HEK293 (cell line): Measurements from ENCODE around the gene TRPM2.

Source experiments
- CTCF ChIA-PET: fragments of 350-600 bp; formaldehyde crosslinking; extraction: SDS; loops from one replicate; lab custom pipeline; 2021; ENCODE audit warnings: antibody characterized with exemption; lab: Yijun Ruan, JAX
- POLR2A ChIA-PET: fragments of 300-600 bp; formaldehyde crosslinking; extraction: SDS; loops from one replicate; lab custom pipeline; 2020; ENCODE audit warnings: antibody characterized with exemption, inconsistent platforms; lab: Yijun Ruan, JAX
- H3K27ac ChIP-seq: fragments of 200-500 bp; sonication (Bioruptor generic); 2 replicates; pipeline ENCODE4 v1.5.1; 2014; ENCODE audit warnings: low read depth, low read length, control low read depth, inconsistent platforms; ENCODE audit errors: extremely low read depth
- H3K36me3 ChIP-seq, 2 experiments: fragments of 200-500 bp in 1 of 2; sonication (Bioruptor generic) in 1 of 2; 1 replicate in 1 of 2; 2 replicates in 1 of 2; pipeline ENCODE4 v1.5.1; 2014 to 2017; ENCODE audit warnings: inconsistent platforms in 2 of 2, low read length in 2 of 2; ENCODE audit not compliant: control insufficient read depth in 2 of 2, insufficient read depth in 1 of 2
- H3K4me1 ChIP-seq: fragments of 200-500 bp; sonication (Bioruptor generic); 2 replicates; pipeline ENCODE4 v1.5.1; 2014; ENCODE audit warnings: mild to moderate bottlenecking, low read length, inconsistent platforms; ENCODE audit not compliant: control insufficient read depth, insufficient read depth
- H3K4me3 ChIP-seq: 2 replicates; pipeline ENCODE4 v1.5.1; 2011; ENCODE audit warnings: low read depth, mild to moderate bottlenecking, control low read depth, low read length, moderate library complexity
- H3K9me3 ChIP-seq: fragments of 200-500 bp; sonication (Bioruptor generic); 2 replicates; pipeline ENCODE4 v1.5.1; 2014; ENCODE audit warnings: low read depth, low read length, inconsistent platforms; ENCODE audit not compliant: control insufficient read depth, insufficient read depth
- EGR2 ChIP-seq: fragments of 450-650 bp; formaldehyde crosslinking; IDR thresholded peaks from 2 replicates; pipeline ENCODE4 v1.5.1; 2016; ENCODE audit warnings: low read depth, missing biosample characterization, missing genetic modification characterization
- GLIS2 ChIP-seq: fragments of 450-650 bp; formaldehyde crosslinking; IDR thresholded peaks from 2 replicates; pipeline ENCODE4 v1.5.1; 2016; ENCODE audit warnings: missing biosample characterization, missing genetic modification characterization
- IKZF3 ChIP-seq: fragments of 450-650 bp; IDR thresholded peaks from 2 replicates; pipeline ENCODE4 v1.5.0; 2018; ENCODE audit warnings: missing biosample characterization, mild to moderate bottlenecking, missing genetic modification characterization, moderate library complexity
- RBAK ChIP-seq: fragments of 450-650 bp; formaldehyde crosslinking; IDR thresholded peaks from 2 replicates; pipeline ENCODE4 v1.5.1; 2016; ENCODE audit warnings: missing biosample characterization, missing genetic modification characterization
- SALL2 ChIP-seq: fragments of 450-650 bp; formaldehyde crosslinking; IDR thresholded peaks from 2 replicates; pipeline ENCODE4 v1.5.0; 2017; ENCODE audit warnings: missing biosample characterization, mild to moderate bottlenecking, missing genetic modification characterization, borderline replicate concordance
- SETDB1 ChIP-seq: IDR thresholded peaks from one replicate; pipeline ENCODE4 v1.6.1; 2017; ENCODE audit warnings: mild to moderate bottlenecking, low read length, moderate library complexity, mixed read lengths; ENCODE audit not compliant: insufficient read length
- ZBTB20 ChIP-seq: fragments of 450-650 bp; formaldehyde crosslinking; IDR thresholded peaks from 2 replicates; pipeline ENCODE4 v1.5.1; 2016; ENCODE audit warnings: missing biosample characterization, missing genetic modification characterization
- ZNF121 ChIP-seq: fragments of 450-650 bp; formaldehyde crosslinking; IDR thresholded peaks from 2 replicates; pipeline ENCODE4 v1.5.1; 2016; ENCODE audit warnings: missing biosample characterization, missing genetic modification characterization
- ZNF202 ChIP-seq: fragments of 450-650 bp; formaldehyde crosslinking; IDR thresholded peaks from 2 replicates; pipeline ENCODE4 v1.5.1; 2016; ENCODE audit warnings: missing biosample characterization, missing genetic modification characterization, borderline replicate concordance
- ZNF335 ChIP-seq: fragments of 450-650 bp; formaldehyde crosslinking; conservative IDR thresholded peaks from 2 replicates; pipeline ENCODE4 v1.5.1; 2016; ENCODE audit warnings: missing biosample characterization, missing genetic modification characterization
- ZNF514 ChIP-seq: fragments of 450-650 bp; formaldehyde crosslinking; IDR thresholded peaks from 2 replicates; pipeline ENCODE4 v1.5.1; 2016; ENCODE audit warnings: missing biosample characterization, missing genetic modification characterization
- ZNF544 ChIP-seq: fragments of 450-650 bp; formaldehyde crosslinking; IDR thresholded peaks from 2 replicates; pipeline ENCODE4 v1.5.0; 2017; ENCODE audit warnings: missing biosample characterization, missing genetic modification characterization
- ZNF621 ChIP-seq: fragments of 450-650 bp; formaldehyde crosslinking; IDR thresholded peaks from 2 replicates; pipeline ENCODE4 v1.5.1; 2017; ENCODE audit warnings: missing biosample characterization, missing genetic modification characterization
- ZNF626 ChIP-seq: fragments of 450-650 bp; sonication (Bioruptor Pico); formaldehyde crosslinking; IDR thresholded peaks from 2 replicates; pipeline ENCODE4 v1.5.1; 2018; ENCODE audit warnings: missing biosample characterization, missing genetic modification characterization, inconsistent platforms
- ZNF658 ChIP-seq: fragments of 450-650 bp; formaldehyde crosslinking; IDR thresholded peaks from 2 replicates; pipeline ENCODE4; 2016; ENCODE audit warnings: missing biosample characterization, missing genetic modification characterization
- ZNF768 ChIP-seq: fragments of 450-650 bp; formaldehyde crosslinking; IDR thresholded peaks from 2 replicates; pipeline ENCODE4 v1.5.1; 2018; ENCODE audit warnings: missing biosample characterization, mild to moderate bottlenecking, missing genetic modification characterization
- TF ChIP-seq, protein P1 (sequence below): sonication (generic); formaldehyde crosslinking; IDR thresholded peaks from 2 replicates; pipeline ENCODE4 v1.8.1; 2022; ENCODE audit warnings: mild to moderate bottlenecking, moderate library complexity, missing genetic modification reagents
- TF ChIP-seq, protein P2 (sequence below): fragments of 450-650 bp; IDR thresholded peaks from 2 replicates; pipeline ENCODE4 v1.5.1; 2018; ENCODE audit warnings: missing biosample characterization, mild to moderate bottlenecking, missing genetic modification characterization
- TF ChIP-seq, protein P3 (sequence below): fragments of 450-650 bp; formaldehyde crosslinking; IDR thresholded peaks from 2 replicates; pipeline ENCODE4 v1.5.1; 2016; ENCODE audit warnings: missing biosample characterization, missing genetic modification characterization
- TF ChIP-seq, protein P4 (sequence below): fragments of 450-650 bp; formaldehyde crosslinking; IDR thresholded peaks from 2 replicates; pipeline ENCODE4 v1.5.1; 2016; ENCODE audit warnings: missing biosample characterization, missing genetic modification characterization
- TF ChIP-seq, protein P5 (sequence below): fragments of 450-650 bp; formaldehyde crosslinking; IDR thresholded peaks from 2 replicates; pipeline ENCODE4 v1.5.1; 2017; ENCODE audit warnings: missing biosample characterization, missing genetic modification characterization

The TRPM2 gene

DNA sequence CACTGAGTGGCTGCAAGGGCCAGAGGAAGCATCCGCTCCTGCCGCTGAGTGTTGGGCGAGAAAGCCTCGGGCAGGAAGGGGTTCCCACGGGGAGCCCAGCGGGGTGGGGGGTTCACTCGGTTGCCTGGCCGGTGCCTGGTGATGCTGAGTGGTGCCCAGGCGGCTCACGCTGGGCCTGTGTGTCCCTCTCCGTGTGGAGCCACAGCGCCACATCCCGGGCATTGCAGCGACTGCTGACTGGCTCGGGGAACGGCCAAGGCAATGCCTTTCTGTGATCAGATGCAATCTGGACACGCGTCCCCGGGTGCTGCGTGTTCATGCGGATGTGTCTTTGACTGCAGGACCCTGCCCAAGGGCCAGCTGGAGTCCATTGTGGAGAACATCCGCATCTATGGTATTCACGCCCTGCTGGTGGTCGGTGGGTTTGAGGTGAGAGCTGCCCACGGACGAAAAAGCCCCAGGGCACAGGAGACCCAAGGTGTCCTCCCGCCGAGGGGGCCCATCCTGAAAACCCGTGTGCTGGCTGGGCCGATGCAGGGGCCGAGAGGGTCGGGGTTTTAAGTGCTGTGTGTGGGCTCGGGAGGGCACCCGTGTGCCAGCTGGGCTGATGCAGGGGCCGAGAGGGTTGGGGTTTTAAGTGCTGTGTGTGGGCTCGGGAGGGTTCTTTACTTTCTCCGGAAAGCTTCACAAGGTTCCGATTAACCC, 30.6 kb upstream of the TRPM2 start:
- ChIA-PET CTCF (no interaction called here), POLR2A (no interaction called here)
- Histone ChIP-seq H3K4me1 (no peaks in the 10 kb centered on the region), H3K4me3 (no peak overlapping the region), H3K27ac (no peak overlapping the region), H3K36me3 (peaks cover 0 to 92% of the 10 kb centered on the region in 2 experiments; a peak in 2 of 3 replicates), H3K9me3 (no peaks in the 10 kb centered on the region)
- TF ChIP-seq ZNF658 (tag by site-specific recombination) (no peak), ZNF335 (tag by site-specific recombination) (no peak), ZBTB20 (tag by site-specific recombination) (no peak), ZNF121 (no peak), ZNF621 (tag by site-specific recombination) (no peak), SALL2 (tag by site-specific recombination) (no peak)

DNA sequence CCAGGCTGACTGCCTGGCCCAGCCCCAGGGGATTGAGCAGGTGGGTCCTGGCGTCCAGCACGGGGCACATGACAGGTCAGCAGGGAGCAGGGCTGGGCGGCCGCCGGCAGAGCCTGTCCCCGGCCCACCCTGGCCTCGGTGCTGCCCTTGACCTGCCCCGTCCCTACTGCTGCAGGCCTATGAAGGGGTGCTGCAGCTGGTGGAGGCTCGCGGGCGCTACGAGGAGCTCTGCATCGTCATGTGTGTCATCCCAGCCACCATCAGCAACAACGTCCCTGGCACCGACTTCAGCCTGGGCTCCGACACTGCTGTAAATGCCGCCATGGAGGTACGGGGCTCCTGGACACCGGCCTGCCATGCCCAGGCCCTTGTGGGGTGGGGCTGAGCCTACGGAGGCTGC, 29.8 kb upstream of the TRPM2 start:
- Histone ChIP-seq H3K4me3 (no peak overlapping the region), H3K27ac (no peak overlapping the region), H3K4me1 (no peaks in the 10 kb centered on the region), H3K36me3 (peaks cover 0 to 84% of the 10 kb centered on the region in 2 experiments; a peak in 2 of 3 replicates), H3K9me3 (no peaks in the 10 kb centered on the region)
- ChIA-PET POLR2A (no interaction called here), CTCF (interaction anchor here (0.6 kb wide), 1 partner anchor 21 kb away, joined by 3 read pairs; no protein-coding TSS in a partner anchor)
- TF ChIP-seq ZNF626 (tag by site-specific recombination) (no peak), SETDB1 (no peak), EGR2 (tag by site-specific recombination) (no peak), ZNF202 (tag by site-specific recombination) (no peak), RBAK (tag by site-specific recombination) (no peak), ZNF544 (tag by site-specific recombination) (no peak), ZNF768 (tag by site-specific recombination) (no peak), ZNF514 (tag by site-specific recombination) (no peak), IKZF3 (no peak), GLIS2 (tag by site-specific recombination) (no peak)
- TF ChIP-seq, protein P1, sequence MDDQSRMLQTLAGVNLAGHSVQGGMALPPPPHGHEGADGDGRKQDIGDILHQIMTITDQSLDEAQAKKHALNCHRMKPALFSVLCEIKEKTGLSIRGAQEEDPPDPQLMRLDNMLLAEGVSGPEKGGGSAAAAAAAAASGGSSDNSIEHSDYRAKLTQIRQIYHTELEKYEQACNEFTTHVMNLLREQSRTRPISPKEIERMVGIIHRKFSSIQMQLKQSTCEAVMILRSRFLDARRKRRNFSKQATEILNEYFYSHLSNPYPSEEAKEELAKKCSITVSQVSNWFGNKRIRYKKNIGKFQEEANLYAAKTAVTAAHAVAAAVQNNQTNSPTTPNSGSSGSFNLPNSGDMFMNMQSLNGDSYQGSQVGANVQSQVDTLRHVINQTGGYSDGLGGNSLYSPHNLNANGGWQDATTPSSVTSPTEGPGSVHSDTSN, result no peak
- TF ChIP-seq, protein P2, sequence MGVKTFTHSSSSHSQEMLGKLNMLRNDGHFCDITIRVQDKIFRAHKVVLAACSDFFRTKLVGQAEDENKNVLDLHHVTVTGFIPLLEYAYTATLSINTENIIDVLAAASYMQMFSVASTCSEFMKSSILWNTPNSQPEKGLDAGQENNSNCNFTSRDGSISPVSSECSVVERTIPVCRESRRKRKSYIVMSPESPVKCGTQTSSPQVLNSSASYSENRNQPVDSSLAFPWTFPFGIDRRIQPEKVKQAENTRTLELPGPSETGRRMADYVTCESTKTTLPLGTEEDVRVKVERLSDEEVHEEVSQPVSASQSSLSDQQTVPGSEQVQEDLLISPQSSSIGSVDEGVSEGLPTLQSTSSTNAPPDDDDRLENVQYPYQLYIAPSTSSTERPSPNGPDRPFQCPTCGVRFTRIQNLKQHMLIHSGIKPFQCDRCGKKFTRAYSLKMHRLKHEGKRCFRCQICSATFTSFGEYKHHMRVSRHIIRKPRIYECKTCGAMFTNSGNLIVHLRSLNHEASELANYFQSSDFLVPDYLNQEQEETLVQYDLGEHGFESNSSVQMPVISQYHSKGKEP, result no peak
- TF ChIP-seq, protein P3, sequence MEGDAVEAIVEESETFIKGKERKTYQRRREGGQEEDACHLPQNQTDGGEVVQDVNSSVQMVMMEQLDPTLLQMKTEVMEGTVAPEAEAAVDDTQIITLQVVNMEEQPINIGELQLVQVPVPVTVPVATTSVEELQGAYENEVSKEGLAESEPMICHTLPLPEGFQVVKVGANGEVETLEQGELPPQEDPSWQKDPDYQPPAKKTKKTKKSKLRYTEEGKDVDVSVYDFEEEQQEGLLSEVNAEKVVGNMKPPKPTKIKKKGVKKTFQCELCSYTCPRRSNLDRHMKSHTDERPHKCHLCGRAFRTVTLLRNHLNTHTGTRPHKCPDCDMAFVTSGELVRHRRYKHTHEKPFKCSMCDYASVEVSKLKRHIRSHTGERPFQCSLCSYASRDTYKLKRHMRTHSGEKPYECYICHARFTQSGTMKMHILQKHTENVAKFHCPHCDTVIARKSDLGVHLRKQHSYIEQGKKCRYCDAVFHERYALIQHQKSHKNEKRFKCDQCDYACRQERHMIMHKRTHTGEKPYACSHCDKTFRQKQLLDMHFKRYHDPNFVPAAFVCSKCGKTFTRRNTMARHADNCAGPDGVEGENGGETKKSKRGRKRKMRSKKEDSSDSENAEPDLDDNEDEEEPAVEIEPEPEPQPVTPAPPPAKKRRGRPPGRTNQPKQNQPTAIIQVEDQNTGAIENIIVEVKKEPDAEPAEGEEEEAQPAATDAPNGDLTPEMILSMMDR (tag by site-specific recombination), result no peak
- TF ChIP-seq, protein P4, sequence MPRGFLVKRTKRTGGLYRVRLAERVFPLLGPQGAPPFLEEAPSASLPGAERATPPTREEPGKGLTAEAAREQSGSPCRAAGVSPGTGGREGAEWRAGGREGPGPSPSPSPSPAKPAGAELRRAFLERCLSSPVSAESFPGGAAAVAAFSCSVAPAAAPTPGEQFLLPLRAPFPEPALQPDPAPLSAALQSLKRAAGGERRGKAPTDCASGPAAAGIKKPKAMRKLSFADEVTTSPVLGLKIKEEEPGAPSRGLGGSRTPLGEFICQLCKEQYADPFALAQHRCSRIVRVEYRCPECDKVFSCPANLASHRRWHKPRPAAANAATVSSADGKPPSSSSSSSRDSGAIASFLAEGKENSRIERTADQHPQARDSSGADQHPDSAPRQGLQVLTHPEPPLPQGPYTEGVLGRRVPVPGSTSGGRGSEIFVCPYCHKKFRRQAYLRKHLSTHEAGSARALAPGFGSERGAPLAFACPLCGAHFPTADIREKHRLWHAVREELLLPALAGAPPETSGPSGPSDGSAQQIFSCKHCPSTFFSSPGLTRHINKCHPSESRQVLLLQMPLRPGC, result no peak
- TF ChIP-seq, protein P5, sequence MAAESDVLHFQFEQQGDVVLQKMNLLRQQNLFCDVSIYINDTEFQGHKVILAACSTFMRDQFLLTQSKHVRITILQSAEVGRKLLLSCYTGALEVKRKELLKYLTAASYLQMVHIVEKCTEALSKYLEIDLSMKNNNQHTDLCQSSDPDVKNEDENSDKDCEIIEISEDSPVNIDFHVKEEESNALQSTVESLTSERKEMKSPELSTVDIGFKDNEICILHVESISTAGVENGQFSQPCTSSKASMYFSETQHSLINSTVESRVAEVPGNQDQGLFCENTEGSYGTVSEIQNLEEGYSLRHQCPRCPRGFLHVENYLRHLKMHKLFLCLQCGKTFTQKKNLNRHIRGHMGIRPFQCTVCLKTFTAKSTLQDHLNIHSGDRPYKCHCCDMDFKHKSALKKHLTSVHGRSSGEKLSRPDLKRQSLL (tag by site-specific recombination), result no peak
